Duodenal mucosa (tissue), 2 donors: Measurements from ENCODE around the gene LEMD2.

ENCODE experiments used
- H3K27ac ChIP-seq: one replicate; pipeline ENCODE4 v1.7.0; 2013; ENCODE audit warnings: low read depth, low read length
- H3K27me3 ChIP-seq, 2 donors: one replicate each; pipeline ENCODE4 v1.7.0; 2013; ENCODE audit warnings: low read length in 2 of 2, control low read depth in 1 of 2; ENCODE audit not compliant: insufficient read depth in 2 of 2, control insufficient read depth in 1 of 2
- H3K36me3 ChIP-seq, 2 donors: one replicate each; pipeline ENCODE4 v1.7.0; 2013; ENCODE audit warnings: low read length in 2 of 2, control low read depth in 1 of 2; ENCODE audit not compliant: insufficient read depth in 2 of 2, control insufficient read depth in 1 of 2
- H3K4me1 ChIP-seq, 2 donors: one replicate each; pipeline ENCODE4 v1.7.0; 2013; ENCODE audit warnings: low read length in 2 of 2, control low read depth in 1 of 2; ENCODE audit not compliant: insufficient read depth in 2 of 2, control insufficient read depth in 1 of 2
- H3K4me3 ChIP-seq, 2 donors: one replicate each; pipeline ENCODE4 v1.7.0; 2013; ENCODE audit warnings: low read length in 2 of 2, low read depth in 1 of 2
- H3K9ac ChIP-seq, 2 donors: one replicate each; pipeline ENCODE4 v1.7.0; 2013; ENCODE audit warnings: low read length in 2 of 2, low read depth in 1 of 2
- H3K9me3 ChIP-seq, 2 donors: one replicate each; pipeline ENCODE4 v1.7.0; 2013; ENCODE audit warnings: low read length in 2 of 2, control low read depth in 1 of 2; ENCODE audit not compliant: control insufficient read depth in 1 of 2

LEMD2 gene

DNA sequence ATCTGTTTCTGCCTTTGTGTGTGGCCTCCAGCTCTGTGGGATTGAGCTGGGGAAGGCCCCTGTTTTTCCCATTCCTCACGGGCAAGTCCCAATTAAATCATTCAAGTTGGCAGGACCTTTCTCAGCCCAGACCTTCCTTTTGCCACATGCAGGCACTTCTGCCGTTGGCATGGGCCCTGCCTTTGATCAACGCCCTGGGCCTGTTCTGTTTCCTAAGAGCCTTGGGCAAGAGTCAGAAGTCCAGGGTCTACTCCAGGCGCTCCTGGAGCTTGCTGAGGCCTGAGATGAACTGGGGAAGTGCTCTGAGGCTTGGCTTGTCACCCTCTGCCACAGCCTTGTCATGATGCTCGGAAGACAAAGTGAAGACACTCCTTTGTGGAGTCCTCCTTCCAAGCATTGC lies 49.4 kb downstream of the LEMD2 start:
- H3K9ac ChIP-seq, result no peak overlapping the region
- no peaks in the 10 kb centered on the region for H3K36me3 ChIP-seq
- no peak overlapping the region for H3K27ac ChIP-seq
- H3K4me3 ChIP-seq, result no peak overlapping the region
- no peaks in the 10 kb centered on the region for H3K9me3 ChIP-seq
- H3K27me3 ChIP-seq, result no peaks in the 10 kb centered on the region
- H3K4me1 ChIP-seq, result peaks cover 9 to 17% of the 10 kb centered on the region in 2 donors

DNA sequence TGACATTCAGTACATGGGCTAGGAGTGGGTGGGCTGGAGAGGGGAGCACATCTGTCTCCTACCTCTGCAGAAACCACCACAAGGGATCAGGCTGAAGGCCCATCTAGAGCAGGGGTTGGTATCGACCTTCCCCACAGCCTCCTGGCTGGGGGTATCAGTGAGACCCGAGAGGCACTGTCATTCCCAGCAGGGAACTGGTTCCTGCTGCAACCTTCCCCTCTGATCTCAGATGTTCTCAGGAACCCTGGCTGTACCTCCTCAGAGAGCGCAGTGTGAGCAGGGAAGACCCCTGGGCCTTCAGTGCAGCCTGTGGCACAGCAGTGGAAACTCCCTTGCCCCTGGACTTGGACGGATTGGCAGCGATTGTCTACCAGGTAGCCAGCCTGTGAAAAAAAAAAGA lies 50.1 kb downstream of the LEMD2 start:
- H3K27ac ChIP-seq, result no peak overlapping the region
- H3K9me3 ChIP-seq, result no peaks in the 10 kb centered on the region
- H3K4me1 ChIP-seq, result peaks cover 2 to 10% of the 10 kb centered on the region in 2 donors
- no peak overlapping the region for H3K4me3 ChIP-seq
- H3K36me3 ChIP-seq, result no peaks in the 10 kb centered on the region
- H3K9ac ChIP-seq, result no peak overlapping the region
- no peaks in the 10 kb centered on the region for H3K27me3 ChIP-seq

DNA sequence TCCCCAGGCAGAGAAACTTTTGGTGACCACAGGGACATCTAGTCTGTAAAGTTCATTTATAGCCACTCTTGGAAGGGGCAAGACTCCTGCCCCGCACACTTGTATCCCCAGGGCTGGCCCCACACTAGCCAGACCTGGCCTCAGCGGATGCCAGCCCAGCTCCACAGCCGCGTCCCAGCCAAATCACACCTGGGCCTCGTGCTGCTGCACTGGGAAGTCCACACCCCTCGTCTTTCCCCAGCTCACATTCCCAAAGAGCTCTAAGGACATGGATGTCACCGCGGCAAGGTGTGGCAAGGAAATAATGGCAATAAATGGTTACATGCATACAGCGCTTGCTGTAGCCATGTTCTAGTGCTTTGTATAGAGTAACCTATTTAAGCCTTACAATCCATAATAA lies 50.8 kb downstream of the LEMD2 start:
- H3K9ac ChIP-seq, result no peak overlapping the region
- H3K4me1 ChIP-seq, result peaks cover 0 to 7% of the 10 kb centered on the region in 2 donors
- H3K9me3 ChIP-seq, result no peaks in the 10 kb centered on the region
- H3K36me3 ChIP-seq, result no peaks in the 10 kb centered on the region
- H3K27ac ChIP-seq, result no peak overlapping the region
- no peaks in the 10 kb centered on the region for H3K27me3 ChIP-seq
- H3K4me3 ChIP-seq, result no peak overlapping the region

DNA sequence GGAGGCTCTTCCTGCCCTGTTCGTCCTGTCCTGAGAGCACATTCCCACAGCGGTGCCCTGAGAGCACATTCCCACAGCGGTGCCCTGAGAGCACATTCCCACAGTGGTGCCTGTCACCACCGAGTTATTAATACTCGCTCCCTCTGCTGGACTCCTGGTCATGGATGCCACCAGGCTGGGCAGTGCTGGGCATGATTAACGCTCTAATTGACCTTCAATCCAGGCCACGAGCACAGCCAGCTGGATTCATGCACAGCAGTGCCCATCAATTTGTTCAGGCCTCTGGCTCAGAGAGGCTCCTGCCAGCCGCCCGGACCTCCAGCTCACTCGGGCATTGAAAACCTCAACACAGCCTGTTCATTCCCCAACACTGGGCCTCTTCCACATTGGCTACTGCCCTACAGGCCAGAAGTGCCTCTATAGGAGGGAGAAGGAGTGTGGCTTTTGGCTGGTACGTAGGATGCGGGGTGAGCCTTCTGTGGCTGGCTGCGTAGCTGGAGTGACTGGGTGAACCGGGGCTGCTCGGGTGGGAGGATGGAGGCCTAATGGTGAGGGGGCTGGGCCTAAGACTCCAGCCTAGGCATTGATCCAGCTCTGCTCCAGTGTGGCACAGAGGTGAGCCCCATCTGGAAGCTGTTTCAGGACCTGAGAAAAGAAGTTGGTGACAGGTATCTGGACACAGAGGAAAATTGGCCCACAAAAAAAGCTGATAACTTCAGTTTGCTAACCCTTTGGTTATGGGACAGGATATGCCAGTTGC lies 51.5 kb downstream of the LEMD2 start:
- Histone ChIP-seq H3K9me3 (no peaks in the 10 kb centered on the region), H3K27ac (no peak overlapping the region), H3K4me1 (peaks cover 0 to 7% of the 10 kb centered on the region in 2 donors), H3K4me3 (no peak overlapping the region), H3K27me3 (no peaks in the 10 kb centered on the region), H3K9ac (no peak overlapping the region), H3K36me3 (no peaks in the 10 kb centered on the region)

DNA sequence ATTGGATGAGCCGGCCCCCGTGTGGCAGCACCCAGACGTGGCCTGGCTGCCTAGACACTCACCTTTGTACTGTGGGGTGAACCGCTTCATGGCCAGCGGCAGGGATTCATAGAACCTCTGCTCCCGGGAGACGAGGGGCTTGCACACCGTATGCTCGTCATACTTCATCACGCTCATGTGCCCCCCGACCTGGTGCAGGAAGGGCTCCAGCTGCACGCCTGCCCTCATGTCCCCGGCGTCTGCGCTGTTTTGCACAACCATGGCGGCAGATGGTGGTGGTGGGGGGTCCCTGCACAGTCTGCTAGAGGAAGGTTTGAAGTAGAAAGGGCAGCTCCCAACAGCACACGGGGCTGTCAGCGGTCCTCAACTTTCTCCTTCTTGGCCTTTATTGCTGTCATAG lies 53.7 kb downstream of the LEMD2 start:
- H3K4me1 ChIP-seq, result peaks cover 0 to 7% of the 10 kb centered on the region in 2 donors
- H3K9ac ChIP-seq, result no peak overlapping the region
- H3K36me3 ChIP-seq, result no peaks in the 10 kb centered on the region
- no peak overlapping the region for H3K4me3 ChIP-seq
- no peaks in the 10 kb centered on the region for H3K27me3 ChIP-seq
- H3K27ac ChIP-seq, result no peak overlapping the region
- H3K9me3 ChIP-seq, result no peaks in the 10 kb centered on the region

DNA sequence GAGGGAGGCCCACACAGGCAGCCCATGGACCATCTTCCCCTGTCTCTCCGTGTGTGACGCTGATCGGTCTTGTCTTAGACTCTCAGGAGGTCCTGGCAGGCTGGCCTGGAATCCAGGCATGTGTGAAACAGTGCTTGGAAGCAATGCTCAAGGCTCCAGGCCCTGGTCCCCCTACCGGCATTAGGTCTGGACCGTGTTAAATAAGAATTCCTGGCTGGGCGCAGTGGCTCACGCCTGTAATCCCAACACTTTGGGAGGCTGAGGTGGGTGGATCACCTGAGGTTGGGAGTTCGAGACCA lies 55.3 kb downstream of the LEMD2 start:
- no peaks in the 10 kb centered on the region for H3K27me3 ChIP-seq
- no peak overlapping the region for H3K4me3 ChIP-seq
- H3K4me1 ChIP-seq, result no peaks in the 10 kb centered on the region
- H3K27ac ChIP-seq, result no peak overlapping the region
- no peaks in the 10 kb centered on the region for H3K9me3 ChIP-seq
- no peaks in the 10 kb centered on the region for H3K36me3 ChIP-seq
- no peak overlapping the region for H3K9ac ChIP-seq

DNA sequence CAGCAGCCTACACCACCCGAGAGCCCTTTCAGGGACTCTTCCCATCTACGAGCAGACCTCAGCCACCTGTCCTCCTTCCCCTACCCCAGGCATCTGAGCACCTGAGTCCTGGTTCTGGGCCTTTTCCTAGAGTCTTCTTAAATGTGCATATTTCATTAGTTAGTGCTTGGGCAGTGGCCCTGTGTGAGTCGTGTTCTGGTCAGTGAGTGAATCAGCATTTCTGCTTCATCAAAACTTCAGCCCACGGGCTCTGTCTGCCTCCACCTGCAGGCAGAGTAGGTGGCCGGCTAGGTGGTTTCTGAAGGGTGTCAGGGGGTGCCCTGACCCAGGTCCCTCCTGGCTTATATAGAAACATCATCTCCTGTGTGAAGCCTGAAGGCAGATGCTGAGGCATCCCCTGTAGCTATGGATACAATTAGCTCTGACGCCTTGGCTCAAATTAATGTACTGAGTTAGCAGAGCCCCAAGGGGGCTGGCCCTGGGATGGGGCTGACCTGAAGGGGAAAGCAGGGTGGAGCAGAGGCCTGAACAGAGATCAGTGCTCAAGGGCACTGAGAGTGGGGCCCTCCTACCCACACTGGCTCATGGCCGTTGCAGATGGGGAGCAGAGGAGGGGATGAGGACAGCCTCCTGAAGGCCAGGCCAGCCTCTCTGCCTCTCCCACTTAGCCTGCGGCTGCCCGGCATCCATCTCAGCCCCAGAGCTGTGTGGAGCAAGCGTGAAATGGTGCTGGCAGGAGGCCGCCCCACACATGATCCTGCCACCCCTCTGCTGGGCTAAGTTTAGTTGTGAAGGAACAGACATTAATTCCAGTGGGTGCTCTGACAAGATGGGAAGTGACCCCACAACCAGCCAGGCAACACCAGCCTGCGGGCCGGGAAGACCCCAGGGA lies 55.9 kb downstream of the LEMD2 start:
- H3K9ac ChIP-seq, result no peak overlapping the region
- no peak overlapping the region for H3K27ac ChIP-seq
- no peak overlapping the region for H3K4me3 ChIP-seq
- no peaks in the 10 kb centered on the region for H3K4me1 ChIP-seq
- H3K36me3 ChIP-seq, result no peaks in the 10 kb centered on the region
- no peaks in the 10 kb centered on the region for H3K9me3 ChIP-seq
- no peaks in the 10 kb centered on the region for H3K27me3 ChIP-seq

DNA sequence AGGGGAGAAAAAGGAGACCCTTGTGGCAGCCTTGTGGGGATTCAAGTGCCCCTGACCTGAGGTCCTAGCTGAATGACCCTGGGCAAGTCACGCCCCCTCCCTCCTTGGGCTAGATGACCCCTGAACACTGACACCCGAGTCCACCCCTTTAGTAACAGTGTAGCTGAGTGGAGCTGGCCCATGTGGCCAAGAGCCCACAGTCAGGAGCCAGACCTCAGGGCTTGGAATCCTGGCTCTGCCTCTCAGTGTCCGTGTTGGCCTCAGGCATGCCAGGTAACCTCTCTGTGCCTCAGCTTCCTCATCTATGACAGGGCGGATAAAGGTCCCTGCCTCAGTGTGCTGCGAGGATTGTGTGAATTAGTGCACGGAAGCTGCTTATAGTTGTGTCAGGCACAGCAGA lies 56.5 kb downstream of the LEMD2 start:
- no peak overlapping the region for H3K27ac ChIP-seq
- H3K4me1 ChIP-seq, result no peaks in the 10 kb centered on the region
- H3K9ac ChIP-seq, result no peak overlapping the region

DNA sequence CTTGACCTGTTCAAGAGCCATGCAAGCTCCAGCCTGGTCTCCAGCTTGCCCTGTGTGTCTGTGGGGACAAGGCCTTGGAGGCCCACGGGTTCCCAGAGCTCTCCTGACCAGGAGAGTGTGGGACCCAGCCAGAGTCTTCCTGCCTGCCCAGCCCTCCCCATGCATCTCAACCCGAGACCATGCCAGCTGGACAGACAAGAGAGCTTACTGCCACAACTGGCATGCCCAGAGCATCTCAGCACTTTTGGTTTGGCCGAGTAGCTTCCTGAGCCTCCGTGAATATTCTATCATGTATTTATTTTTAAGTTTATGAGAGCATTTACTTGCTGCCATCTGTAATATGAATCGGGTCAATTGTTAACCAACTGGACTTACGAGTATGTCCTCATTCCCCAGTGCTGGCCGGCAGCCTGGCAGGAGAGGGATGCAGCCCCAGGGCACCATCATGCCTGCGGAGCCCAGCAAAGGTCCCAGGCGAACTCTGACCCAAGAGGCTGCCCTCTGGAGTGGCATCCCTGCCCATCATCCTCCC lies 57.1 kb downstream of the LEMD2 start:
- Histone ChIP-seq H3K4me1 (no peaks in the 10 kb centered on the region), H3K36me3 (no peaks in the 10 kb centered on the region), H3K9ac (no peak overlapping the region), H3K9me3 (no peaks in the 10 kb centered on the region), H3K4me3 (no peak overlapping the region), H3K27me3 (no peaks in the 10 kb centered on the region), H3K27ac (no peak overlapping the region)

More for the DNA sequence above, 56.5 kb downstream of the LEMD2 start:
- Histone ChIP-seq H3K36me3 (no peaks in the 10 kb centered on the region), H3K27me3 (no peaks in the 10 kb centered on the region), H3K9me3 (no peaks in the 10 kb centered on the region), H3K4me3 (no peak overlapping the region)

DNA sequence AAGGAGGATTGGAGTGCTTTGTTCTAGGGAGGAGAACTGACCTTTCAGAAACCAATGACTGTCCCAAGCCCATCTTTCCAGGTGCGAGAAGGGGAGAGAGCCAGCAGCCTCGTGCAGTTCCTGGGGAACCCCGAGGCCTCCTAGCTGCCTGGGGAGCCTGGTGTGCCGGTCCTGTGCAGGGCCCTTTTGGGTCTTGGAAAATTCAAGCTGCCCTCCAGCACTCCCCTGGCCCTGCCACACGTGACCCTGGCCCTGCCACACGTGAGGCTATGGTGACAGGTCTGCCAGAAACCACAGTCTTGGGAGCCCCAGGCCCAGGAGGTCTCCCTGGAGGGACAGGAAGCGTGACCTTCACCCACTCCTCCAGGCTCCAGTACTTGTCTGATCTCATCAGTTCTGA lies 57.9 kb downstream of the LEMD2 start:
- no peaks in the 10 kb centered on the region for H3K27me3 ChIP-seq
- H3K9me3 ChIP-seq, result no peaks in the 10 kb centered on the region
- H3K36me3 ChIP-seq, result no peaks in the 10 kb centered on the region
- no peak overlapping the region for H3K9ac ChIP-seq
- H3K4me3 ChIP-seq, result no peak overlapping the region
- H3K27ac ChIP-seq, result no peak overlapping the region
- no peaks in the 10 kb centered on the region for H3K4me1 ChIP-seq
